ENCODE data around the gene SPATA3.
"Not testable (repeated sequence)": the region's sequence is repeated elsewhere in the genome, so short reads cannot be mapped to it uniquely, and the experiment has no call there.

SPATA3 gene

DNA sequence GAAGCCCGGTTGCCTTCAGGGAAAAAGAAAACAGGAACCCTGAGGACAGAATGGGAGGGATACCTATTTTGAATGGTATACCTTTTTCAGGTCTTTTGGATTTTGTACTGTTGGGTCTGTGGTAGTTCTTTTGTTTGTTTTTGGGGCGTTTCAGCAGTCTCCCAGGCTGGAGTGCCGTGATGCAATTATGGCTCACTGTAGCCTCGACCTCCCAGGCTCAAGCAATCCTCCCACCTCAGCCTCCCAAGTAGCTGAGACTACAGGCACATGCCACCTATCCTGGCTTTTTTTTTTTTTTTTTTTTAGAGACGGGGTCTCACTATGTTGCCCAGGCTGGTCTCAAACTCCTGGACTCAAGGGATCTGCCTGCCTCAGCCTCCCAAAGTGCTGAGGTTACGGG is 27.6 kb upstream of the SPATA3 start:
- not testable (repeated sequence) for DNase-seq (ENCODE audit: low read depth in 2 of 2)

- DNase-seq (ENCODE audit: low read depth in 2 of 2) = no peak
These were observed 26.8 kb upstream of the SPATA3 start for GRCh38 chr2:230968921-230969658.

- no peak for DNase-seq (ENCODE audit: low read depth in 2 of 2)
These were observed 26.3 kb upstream of the SPATA3 start for GRCh38 chr2:230969659-230970015.

- no peak for DNase-seq (ENCODE audit: low read depth in 2 of 2)
These were observed 23.9 kb upstream of the SPATA3 start for GRCh38 chr2:230972046-230972445.

DNA sequence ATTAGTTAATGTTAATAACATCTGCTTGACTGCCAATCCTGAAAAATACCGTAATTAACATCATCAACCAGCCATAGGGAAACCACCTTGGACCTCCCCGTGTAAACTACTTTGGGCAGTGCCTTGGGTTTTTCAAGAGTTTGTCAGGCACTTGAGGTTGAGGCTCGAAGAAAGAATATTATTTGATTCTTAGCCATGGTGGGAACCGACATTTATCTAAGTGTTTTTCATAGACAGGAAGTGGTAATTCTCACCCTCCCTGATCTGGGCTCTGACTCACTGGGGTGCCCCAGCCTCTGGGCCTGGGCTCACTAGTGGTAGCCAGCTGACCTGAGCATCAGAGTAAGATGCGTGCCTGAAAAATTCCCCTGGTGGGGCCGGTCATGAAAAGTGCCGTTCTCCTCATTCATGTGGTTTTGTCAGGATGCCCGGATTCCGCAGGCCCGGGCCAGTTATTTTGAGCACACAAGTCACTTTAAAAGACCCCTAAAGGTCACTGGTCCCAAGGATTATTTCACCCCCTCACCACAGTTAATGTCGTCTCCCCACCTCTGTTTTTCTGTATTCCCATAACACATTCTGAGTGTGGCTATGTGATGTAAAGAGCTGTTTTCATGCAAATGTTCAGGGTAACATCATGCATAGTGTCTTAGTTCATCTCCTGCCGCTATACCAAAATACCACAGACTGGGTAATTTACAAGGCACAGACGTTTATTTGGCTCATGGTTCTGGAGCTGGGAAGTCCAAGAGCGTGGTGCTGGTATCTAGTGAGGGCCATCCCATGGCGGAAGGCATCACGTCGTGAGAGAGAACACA is 21.6 kb upstream of the SPATA3 start:
- DNase-seq (ENCODE audit: low read depth in 2 of 2) = peak; percentile 54 to 78

DNA sequence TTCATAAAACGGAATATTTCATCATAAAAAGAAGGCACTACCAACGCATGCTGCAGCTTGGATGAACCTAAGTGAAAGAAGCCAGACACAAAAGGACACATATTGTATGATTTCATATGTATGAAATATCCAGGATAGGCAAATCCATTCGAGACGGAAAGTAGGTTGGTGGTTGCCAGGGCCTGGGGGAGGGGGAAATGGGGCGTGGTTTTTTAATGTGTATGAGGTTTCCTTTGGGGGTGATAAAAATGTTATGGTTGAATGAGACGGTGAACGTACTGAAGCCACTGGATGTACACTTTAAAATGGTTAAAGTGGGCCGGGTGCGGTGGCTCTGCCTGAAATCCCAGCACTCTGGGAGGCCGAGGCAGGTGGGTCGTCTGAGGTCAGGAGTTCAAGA is 20.0 kb upstream of the SPATA3 start:
- no peak for DNase-seq (ENCODE audit: low read depth in 2 of 2)

DNA sequence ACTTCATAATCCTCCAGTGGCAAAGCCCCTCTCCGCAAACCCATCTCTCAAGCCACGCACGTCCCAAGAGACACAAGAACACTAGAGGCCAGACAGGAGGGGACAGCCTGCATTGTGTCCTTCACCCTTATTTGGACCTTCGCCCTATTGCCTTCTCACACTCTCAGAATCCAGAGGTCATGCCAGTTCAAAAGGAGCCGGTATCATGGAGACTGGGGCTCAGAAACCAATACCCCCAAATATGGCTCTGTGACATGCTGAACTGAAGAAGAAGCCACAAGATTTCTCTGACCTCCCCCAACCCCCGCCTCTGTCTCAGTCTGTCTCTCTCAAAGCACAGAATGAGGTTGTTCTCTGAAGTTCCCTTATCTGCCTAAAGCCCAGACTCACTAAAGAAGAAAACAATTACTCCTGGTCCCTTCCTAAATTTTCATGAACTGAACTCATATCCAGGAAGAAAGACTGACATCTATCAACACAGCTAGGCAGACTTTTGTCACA is 19.2 kb upstream of the SPATA3 start:
- DNase-seq (ENCODE audit: low read depth in 2 of 2) = no peak

DNA sequence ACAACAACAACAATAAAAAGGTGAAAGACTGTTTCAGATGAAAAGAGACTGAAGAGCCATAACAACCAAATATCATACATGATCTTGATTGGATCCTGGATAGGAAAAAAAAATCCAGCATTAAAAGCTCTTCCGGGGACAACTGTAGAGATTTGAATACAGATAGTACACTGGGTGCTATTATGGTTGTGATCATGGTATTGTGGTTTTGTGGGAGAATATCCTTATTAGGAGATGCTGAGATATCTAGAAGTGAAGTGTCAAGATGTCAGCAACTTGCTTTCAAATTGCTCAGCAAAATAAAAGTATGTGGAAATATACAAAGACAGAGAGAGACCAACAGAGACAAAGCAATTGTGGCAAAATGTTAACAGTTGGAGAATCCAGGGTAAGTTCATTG is 15.5 kb upstream of the SPATA3 start:
- no peak for DNase-seq (ENCODE audit: low read depth in 2 of 2)

- no peak for DNase-seq (ENCODE audit: low read depth in 2 of 2)
These were observed 14.2 kb upstream of the SPATA3 start for GRCh38 chr2:230981704-230982103.

DNA sequence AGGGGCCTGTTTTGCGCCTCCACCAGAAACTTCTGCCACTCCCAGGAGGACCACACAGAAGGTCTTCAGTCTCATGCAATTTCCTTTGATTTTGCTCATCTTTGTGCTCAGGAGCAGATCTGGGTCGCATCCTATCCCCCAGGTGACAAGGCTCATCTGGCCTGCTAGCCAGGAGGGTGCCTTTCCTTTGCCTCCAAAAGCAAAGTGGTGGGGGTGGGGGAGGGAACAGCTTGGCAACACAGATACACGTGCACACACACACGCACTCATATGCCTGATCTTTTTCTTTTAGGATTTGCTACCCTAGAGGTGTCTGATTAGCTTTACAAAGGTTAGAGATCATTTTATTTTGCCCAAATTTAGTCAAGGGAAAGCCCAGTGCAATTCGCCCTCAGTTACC is 13.8 kb upstream of the SPATA3 start:
- no peak for DNase-seq (ENCODE audit: low read depth in 2 of 2)

DNA sequence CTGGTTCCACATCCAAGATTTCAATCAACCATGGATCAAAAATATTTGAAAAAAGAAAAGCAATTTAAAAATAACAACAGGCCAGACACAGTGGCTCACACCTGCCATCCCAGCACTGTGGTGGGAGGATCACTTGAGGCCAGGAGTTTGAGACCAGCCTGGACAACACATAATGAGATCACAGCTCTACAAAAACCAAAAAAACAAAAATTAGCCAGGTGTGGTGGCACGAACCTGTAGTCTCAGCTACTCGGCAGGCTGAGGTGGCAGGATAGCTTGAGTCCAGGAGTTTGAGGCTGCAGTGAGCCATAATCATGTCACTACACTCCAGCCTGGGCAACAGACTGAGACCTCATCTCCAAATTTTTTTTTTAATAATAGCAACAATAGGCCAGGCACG is 13.4 kb upstream of the SPATA3 start:
- no peak for DNase-seq (ENCODE audit: low read depth in 2 of 2)

- DNase-seq (ENCODE audit: low read depth in 2 of 2) = no peak
These were observed 12.4 kb upstream of the SPATA3 start for GRCh38 chr2:230983566-230983965.

GRCh38 chr2:230984393-230985220 is 11.3 kb upstream of the SPATA3 start:
- peak; percentile 43 to 59 for DNase-seq (ENCODE audit: low read depth in 2 of 2)

DNA sequence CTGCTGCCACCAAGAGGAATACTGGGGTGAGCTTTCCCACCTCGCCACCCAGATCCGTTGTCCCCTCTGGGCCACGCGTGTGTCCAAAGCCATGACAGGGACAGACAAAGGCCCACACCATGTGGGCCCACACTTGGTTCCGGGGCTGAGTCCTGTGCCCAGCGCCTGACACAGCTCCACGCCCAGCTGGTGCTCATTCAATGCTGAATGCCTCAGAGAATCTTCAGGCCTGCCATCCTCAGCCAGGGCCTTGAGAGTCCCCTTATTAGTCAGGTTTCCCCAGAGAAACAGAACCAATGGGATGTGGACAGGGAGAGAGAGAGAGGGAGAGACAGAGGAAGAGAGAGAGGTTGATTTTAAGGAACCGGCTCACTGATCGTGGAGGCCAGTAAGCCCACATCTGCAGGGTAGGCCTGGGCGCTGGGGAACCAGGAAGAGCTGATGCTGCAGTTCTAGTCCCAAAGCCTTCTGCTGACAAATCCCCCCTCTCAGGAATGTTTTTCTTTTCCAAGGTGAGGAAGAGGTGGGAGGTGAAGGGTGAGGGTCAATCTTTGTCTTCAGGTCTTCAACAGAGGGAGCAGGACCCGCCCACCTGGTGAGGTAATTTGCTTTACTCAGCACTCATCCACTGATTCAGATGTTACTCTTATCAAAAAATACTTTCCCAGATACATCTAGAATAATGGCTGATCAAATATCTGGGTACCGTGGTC is 10.2 kb upstream of the SPATA3 start:
- no peak for DNase-seq (ENCODE audit: low read depth in 2 of 2)

DNA sequence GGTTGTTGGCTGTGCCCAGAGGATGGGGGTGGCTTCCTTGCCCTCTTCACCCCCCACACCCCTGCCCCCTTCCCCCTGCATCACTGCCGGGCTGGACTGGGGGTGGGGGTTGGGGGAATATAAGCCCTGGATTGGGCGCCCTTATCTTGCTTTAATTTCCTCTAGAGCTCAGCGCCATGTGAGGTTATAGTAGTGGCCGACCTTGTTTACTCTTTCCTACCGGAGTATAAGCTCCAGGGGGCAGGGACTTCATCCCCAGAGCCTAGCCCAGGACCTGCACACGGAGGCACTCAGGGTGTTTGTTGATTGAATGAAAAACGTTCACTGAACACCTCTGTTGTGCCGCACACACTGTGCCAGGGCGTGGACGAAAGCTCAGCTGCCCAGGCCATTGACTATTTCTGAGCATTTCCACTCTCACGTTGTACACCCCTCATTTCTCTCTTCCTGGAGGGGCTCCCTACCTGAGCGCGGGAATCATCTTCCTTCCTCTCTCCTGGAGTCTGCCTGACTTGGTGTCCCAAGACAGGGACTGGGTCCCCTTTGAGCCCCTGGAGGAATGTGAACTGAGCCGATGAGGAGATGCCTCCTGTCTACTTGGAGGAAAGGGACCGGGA is 9.3 kb upstream of the SPATA3 start:
- no peak for DNase-seq (ENCODE audit: low read depth in 2 of 2)

GRCh38 chr2:230987137-230988020 is 8.5 kb upstream of the SPATA3 start:
- peak; percentile 73 to 82 for DNase-seq (ENCODE audit: low read depth in 2 of 2)

DNA sequence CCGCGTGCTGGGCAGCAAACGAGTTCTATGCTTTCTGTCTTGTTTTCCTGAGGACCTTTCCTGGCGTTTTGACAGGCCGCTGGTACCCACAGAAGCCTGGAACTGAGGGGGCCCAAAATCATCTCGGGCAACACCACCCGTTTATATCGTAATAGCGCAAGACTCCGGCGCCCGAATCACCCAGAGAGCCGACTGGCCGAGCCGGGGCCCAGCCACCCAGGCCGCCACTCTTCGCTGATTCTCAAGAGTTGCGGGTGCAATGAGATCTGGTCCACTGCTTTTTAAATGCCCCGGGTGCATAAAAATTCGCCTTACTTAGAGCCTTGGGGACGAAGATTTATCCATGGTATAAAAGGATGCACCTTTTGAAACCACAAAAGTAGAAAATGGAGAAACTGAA is 6.2 kb upstream of the SPATA3 start:
- no peak for DNase-seq (ENCODE audit: low read depth in 2 of 2)

DNA sequence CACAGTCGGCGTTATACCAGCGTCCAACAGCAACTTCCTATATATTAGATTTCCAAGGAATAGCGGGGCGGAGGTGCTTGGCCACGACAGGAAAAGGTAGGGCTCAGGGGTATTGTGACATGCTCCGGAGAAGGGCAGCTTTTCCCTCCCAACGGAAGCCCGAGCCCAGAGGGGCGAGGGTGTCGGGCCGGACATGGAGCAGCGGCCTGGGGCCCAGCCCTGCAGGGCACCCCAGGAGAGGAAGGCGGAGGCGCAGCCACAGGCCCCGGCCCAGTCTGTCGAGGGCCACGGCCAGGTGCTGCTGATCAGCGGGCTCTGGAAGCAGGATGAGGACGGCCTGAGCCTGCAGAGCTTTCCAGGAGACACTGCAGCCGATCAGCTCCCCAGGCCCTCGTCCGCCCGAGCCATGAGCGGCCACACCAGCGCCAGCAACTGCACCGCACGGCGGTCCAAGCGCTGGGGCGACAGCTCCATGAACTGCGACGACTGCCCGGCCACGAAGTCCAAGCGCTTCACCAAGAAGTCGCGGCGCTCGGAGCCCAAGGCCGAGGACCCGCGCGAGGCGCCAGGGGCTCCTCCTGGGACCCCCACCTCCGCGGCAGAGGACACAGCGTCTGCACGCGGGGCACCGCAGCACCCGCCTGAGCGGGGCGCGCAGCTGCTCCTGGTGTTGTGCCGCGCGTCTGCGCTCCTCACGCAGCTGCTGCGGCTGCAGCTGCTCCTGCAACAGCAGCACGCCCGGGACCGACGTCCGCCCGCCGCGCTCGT is 5.6 kb upstream of the SPATA3 start:
- DNase-seq (ENCODE audit: low read depth in 2 of 2) = no peak

GRCh38 chr2:230990899-230991150 is 5.1 kb upstream of the SPATA3 start:
- no peak for DNase-seq (ENCODE audit: low read depth in 2 of 2)

DNA sequence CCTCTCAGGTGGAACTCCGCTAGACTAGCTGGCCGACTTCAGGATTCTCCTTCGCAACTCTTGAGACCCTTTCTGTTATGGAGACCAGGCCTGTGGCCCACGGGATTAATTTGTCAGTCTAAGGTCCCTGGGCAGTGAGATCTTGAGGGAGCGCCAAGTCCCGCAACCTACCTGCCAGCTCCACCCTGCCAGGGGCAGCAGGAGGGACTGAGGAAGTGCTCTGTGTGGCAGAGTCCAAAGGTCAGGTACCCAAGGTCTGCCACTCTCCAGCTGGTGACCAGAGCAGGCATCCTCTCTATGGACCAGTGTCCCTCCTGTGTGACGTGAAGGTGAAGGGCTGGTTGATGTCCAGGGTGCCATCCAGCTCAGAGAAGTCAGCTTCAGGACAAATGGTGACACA is 4.3 kb upstream of the SPATA3 start:
- DNase-seq (ENCODE audit: low read depth in 2 of 2) = no peak

All from stimulated activated CD8-positive, alpha-beta memory T cell treated with anti-CD3 and anti-CD28 coated beads, Interleukin-2, amount 100 ng/mL, for 48 hours (primary cell).